HG03025 (cell line): ENCODE measurements around the gene SPEM3.

Experiments
- ATAC-seq: cut with Tn5 transposase; IDR thresholded peaks from one replicate; pipeline ENCODE4 v1.9.1; 2021; ENCODE audit warnings: mild to moderate bottlenecking, moderate library complexity; ENCODE audit not compliant: unreplicated experiment, low FRiP score

Gene SPEM3

GRCh38 chr17:7440113-7440833, 11.6 kb downstream of the SPEM3 start:
- no peak for ATAC-seq

- no peak for ATAC-seq
These were observed 12.2 kb downstream of the SPEM3 start for GRCh38 chr17:7440834-7441195.

GRCh38 chr17:7441266-7441665, 12.6 kb downstream of the SPEM3 start:
- ATAC-seq = no peak

- ATAC-seq = no peak
These were observed 13.5 kb downstream of the SPEM3 start for GRCh38 chr17:7442142-7442541.

GRCh38 chr17:7443499-7444485, 15.1 kb downstream of the SPEM3 start:
- ATAC-seq = no peak

GRCh38 chr17:7444682-7445618, 16.3 kb downstream of the SPEM3 start, which contains the start of gene CHRNB1:
Gene CHRNB1, plus strand, starts transcription at chr17:7445061. Its CDS starts 67 bp downstream, at chr17:7445128.
- ATAC-seq = no peak

GRCh38 chr17:7445619-7445968, 16.9 kb downstream of the SPEM3 start:
- no peak for ATAC-seq

GRCh38 chr17:7448461-7448860, 19.8 kb downstream of the SPEM3 start:
- no peak for ATAC-seq

GRCh38 chr17:7459961-7460545, 31.4 kb downstream of the SPEM3 start:
- no peak for ATAC-seq

GRCh38 chr17:7460850-7461660, 32.4 kb downstream of the SPEM3 start:
- ATAC-seq = no peak

- ATAC-seq = no peak
These were observed 34.1 kb downstream of the SPEM3 start for GRCh38 chr17:7462474-7463371.

GRCh38 chr17:7463372-7463846, 34.8 kb downstream of the SPEM3 start:
- ATAC-seq = no peak

GRCh38 chr17:7464081-7464480, 35.4 kb downstream of the SPEM3 start:
- no peak for ATAC-seq

GRCh38 chr17:7465597-7466275, 37.1 kb downstream of the SPEM3 start:
- ATAC-seq = no peak

GRCh38 chr17:7466318-7466638, 37.6 kb downstream of the SPEM3 start:
- ATAC-seq = no peak

- ATAC-seq = no peak
These were observed 38.1 kb downstream of the SPEM3 start for GRCh38 chr17:7466639-7467341.

GRCh38 chr17:7467498-7467897, 38.8 kb downstream of the SPEM3 start:
- no peak for ATAC-seq
